ENCODE results near the gene EIPR1.

The EIPR1 gene

DNA sequence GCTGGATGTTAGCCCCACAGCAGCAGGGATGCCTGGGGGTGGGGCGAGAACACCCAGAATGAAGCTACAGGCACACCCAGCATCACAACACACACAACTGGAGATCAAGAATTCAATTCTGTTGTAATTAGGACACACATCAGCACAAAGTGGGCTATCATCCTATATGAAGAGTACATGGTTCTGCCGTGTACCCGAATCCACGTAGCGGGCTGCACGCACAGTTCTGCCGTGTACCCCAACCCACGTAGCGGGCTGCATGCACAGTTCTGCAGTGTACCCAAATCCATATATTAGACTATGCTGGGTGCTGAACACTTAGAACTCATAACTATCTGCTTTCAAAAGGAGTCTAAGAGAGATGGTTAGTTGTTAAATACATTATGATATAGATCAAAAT, 86.5 kb downstream of the EIPR1 start:
- no peaks in the 10 kb centered on the region for H3K36me3 ChIP-seq (ENCODE audit: low read depth)
- DNase-seq (ENCODE audit: low spot score) (no peak), ATAC-seq (ENCODE audit: low read depth) (no peak)
- H3K27ac ChIP-seq (ENCODE audit: poor library complexity, severe bottlenecking): no peak overlapping the region
- no peaks in the 10 kb centered on the region for H3K4me1 ChIP-seq (ENCODE audit: insufficient read depth, poor library complexity, severe bottlenecking)
- no peaks in the 10 kb centered on the region for H3K9me3 ChIP-seq (ENCODE audit: severe bottlenecking)
- no peak overlapping the region for H3K4me3 ChIP-seq (ENCODE audit: severe bottlenecking)
- TF ChIP-seq, protein P1, sequence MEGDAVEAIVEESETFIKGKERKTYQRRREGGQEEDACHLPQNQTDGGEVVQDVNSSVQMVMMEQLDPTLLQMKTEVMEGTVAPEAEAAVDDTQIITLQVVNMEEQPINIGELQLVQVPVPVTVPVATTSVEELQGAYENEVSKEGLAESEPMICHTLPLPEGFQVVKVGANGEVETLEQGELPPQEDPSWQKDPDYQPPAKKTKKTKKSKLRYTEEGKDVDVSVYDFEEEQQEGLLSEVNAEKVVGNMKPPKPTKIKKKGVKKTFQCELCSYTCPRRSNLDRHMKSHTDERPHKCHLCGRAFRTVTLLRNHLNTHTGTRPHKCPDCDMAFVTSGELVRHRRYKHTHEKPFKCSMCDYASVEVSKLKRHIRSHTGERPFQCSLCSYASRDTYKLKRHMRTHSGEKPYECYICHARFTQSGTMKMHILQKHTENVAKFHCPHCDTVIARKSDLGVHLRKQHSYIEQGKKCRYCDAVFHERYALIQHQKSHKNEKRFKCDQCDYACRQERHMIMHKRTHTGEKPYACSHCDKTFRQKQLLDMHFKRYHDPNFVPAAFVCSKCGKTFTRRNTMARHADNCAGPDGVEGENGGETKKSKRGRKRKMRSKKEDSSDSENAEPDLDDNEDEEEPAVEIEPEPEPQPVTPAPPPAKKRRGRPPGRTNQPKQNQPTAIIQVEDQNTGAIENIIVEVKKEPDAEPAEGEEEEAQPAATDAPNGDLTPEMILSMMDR (IDR thresholded peaks at IDR 0.05; ENCODE audit: poor library complexity, severe bottlenecking): no peak
- H3K27me3 ChIP-seq (ENCODE audit: insufficient read depth, poor library complexity, severe bottlenecking): no peaks in the 10 kb centered on the region

DNA sequence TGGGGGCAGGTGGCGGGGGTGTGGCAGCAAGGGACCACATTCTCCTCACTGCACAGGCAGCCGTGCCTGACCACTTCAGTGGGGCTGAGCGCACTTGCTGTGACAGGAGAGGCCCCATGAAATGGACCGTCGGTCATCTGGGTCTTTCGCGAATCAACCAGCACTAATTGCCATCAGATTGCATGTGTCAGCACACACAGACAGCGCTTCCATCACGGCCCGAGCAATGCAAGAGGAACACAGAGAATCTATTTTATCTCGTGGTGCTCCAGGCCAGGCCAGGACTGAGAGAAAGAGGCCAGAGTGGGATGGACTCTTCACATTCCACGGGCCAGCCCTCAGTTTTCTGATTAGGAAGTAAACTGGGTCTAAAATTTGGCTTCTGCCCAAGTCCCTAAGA, 87.0 kb downstream of the EIPR1 start:
- TF ChIP-seq, protein P1 (IDR thresholded peaks at IDR 0.05; ENCODE audit: poor library complexity, severe bottlenecking): no peak
- Histone ChIP-seq H3K27me3 (ENCODE audit: insufficient read depth, poor library complexity, severe bottlenecking) (no peaks in the 10 kb centered on the region), H3K36me3 (ENCODE audit: low read depth) (no peaks in the 10 kb centered on the region), H3K9me3 (ENCODE audit: severe bottlenecking) (no peaks in the 10 kb centered on the region), H3K4me1 (ENCODE audit: insufficient read depth, poor library complexity, severe bottlenecking) (no peaks in the 10 kb centered on the region), H3K27ac (ENCODE audit: poor library complexity, severe bottlenecking) (no peak overlapping the region), H3K4me3 (ENCODE audit: severe bottlenecking) (no peak overlapping the region)
- DNase-seq (ENCODE audit: low spot score) (no peak), ATAC-seq (ENCODE audit: low read depth) (no peak)

DNA sequence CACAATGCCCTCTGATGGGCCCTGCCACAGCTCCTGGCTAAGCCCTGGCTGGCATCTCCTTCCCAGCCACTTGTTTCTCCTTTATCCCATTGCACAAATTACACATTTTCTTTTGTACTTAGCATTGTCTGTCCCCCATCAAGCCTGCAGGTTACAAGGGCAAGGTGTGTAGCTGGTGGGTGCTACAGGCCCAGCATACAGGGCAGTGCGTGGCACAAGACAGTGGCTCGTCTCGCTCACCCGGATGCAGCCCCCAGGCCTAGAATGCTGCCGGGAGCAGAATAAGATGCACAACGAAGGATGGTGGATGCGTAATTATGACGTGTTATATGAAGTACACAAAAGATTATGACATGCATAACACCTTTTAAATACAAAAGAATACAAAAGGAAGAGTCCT, 87.6 kb downstream of the EIPR1 start:
- Histone ChIP-seq H3K4me3 (ENCODE audit: severe bottlenecking) (no peak overlapping the region), H3K27ac (ENCODE audit: poor library complexity, severe bottlenecking) (no peak overlapping the region), H3K9me3 (ENCODE audit: severe bottlenecking) (no peaks in the 10 kb centered on the region), H3K27me3 (ENCODE audit: insufficient read depth, poor library complexity, severe bottlenecking) (no peaks in the 10 kb centered on the region), H3K4me1 (ENCODE audit: insufficient read depth, poor library complexity, severe bottlenecking) (no peaks in the 10 kb centered on the region), H3K36me3 (ENCODE audit: low read depth) (no peaks in the 10 kb centered on the region)
- no peak for DNase-seq (ENCODE audit: low spot score)
- no peak for ATAC-seq (ENCODE audit: low read depth)
- TF ChIP-seq, protein P1 (IDR thresholded peaks at IDR 0.05; ENCODE audit: poor library complexity, severe bottlenecking): no peak

DNA sequence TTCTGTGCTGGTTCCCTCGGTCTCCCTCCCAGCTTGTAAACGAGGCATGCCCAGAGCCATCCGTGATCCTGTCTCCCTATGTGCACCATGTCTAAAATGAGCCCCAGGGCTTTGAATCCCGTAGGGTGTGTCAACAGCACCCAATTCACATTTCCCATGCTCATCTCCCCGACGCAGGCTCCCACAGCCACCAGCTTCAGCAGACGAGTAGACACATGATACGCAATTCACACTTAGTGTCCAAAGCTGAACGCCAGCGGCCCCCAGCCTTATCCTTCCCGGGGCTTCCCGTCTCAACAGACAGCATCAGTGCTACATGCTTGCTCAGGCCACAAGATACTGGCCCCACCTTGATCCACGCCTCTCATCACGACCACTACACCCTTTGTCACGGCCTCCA, 88.1 kb downstream of the EIPR1 start:
- H3K36me3 ChIP-seq (ENCODE audit: low read depth): no peaks in the 10 kb centered on the region
- TF ChIP-seq, protein P1 (IDR thresholded peaks at IDR 0.05; ENCODE audit: poor library complexity, severe bottlenecking): no peak
- no peak overlapping the region for H3K4me3 ChIP-seq (ENCODE audit: severe bottlenecking)
- H3K27ac ChIP-seq (ENCODE audit: poor library complexity, severe bottlenecking): no peak overlapping the region
- no peak for ATAC-seq (ENCODE audit: low read depth)
- H3K9me3 ChIP-seq (ENCODE audit: severe bottlenecking): no peaks in the 10 kb centered on the region
- H3K27me3 ChIP-seq (ENCODE audit: insufficient read depth, poor library complexity, severe bottlenecking): no peaks in the 10 kb centered on the region
- H3K4me1 ChIP-seq (ENCODE audit: insufficient read depth, poor library complexity, severe bottlenecking): no peaks in the 10 kb centered on the region
- DNase-seq (ENCODE audit: low spot score): no peak

DNA sequence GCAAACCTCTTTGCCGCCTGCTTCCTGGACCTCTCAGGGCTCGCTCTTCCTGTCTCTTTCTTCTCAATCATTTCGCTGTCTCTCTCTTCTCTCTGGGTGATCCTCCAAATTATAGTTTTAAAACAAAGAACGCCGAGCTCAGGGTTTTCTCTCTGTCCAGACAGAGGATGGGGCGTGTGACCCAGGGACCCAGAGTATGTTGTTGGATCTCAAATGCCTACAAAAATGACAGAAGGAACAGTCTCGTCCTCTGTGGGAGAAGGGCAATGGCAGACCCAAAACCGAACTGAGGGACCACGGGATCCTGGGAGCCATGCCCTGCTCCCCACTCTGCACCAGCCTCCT, 88.5 kb downstream of the EIPR1 start:
- H3K36me3 ChIP-seq (ENCODE audit: low read depth): no peaks in the 10 kb centered on the region
- no peak overlapping the region for H3K27ac ChIP-seq (ENCODE audit: poor library complexity, severe bottlenecking)
- H3K9me3 ChIP-seq (ENCODE audit: severe bottlenecking): no peaks in the 10 kb centered on the region
- ATAC-seq (ENCODE audit: low read depth) (no peak), DNase-seq (ENCODE audit: low spot score) (no peak)
- H3K4me1 ChIP-seq (ENCODE audit: insufficient read depth, poor library complexity, severe bottlenecking): no peaks in the 10 kb centered on the region
- H3K4me3 ChIP-seq (ENCODE audit: severe bottlenecking): no peak overlapping the region
- no peaks in the 10 kb centered on the region for H3K27me3 ChIP-seq (ENCODE audit: insufficient read depth, poor library complexity, severe bottlenecking)
- TF ChIP-seq, protein P1 (IDR thresholded peaks at IDR 0.05; ENCODE audit: poor library complexity, severe bottlenecking): no peak

Data from RWPE2 (cell line).